DMS114 treated with DMSO at 0.1 percent for 48 hours (cell line): ENCODE measurements around the gene GCH1.
"Not testable (repeated sequence)": the region's sequence is repeated elsewhere in the genome, so short reads cannot be mapped to it uniquely, and the experiment has no call there.

ENCODE experiments used
- DNase-seq: peaks from one replicate; lab custom pipeline; 2025; ENCODE audit not compliant: unreplicated experiment; lab: John Stamatoyannopoulos, UW

Gene GCH1

GRCh38 chr14:54803926-54804537 lies 98.6 kb downstream of the GCH1 start:
- DNase-seq = no peak

GRCh38 chr14:54803396-54803795 lies 99.2 kb downstream of the GCH1 start:
- no peak for DNase-seq

GRCh38 chr14:54801482-54801881 lies 101.1 kb downstream of the GCH1 start:
- not testable (repeated sequence) for DNase-seq

- no peak for DNase-seq
Observed at GRCh38 chr14:54798465-54799124, 104.0 kb downstream of the GCH1 start.

GRCh38 chr14:54797986-54798385 lies 104.6 kb downstream of the GCH1 start:
- DNase-seq = no peak

- no peak for DNase-seq
Observed at GRCh38 chr14:54797556-54797955, 105.1 kb downstream of the GCH1 start.

GRCh38 chr14:54796961-54797360 lies 105.7 kb downstream of the GCH1 start:
- DNase-seq = no peak

GRCh38 chr14:54794796-54795195 lies 107.8 kb downstream of the GCH1 start:
- DNase-seq = no peak

GRCh38 chr14:54794159-54794558 lies 108.5 kb downstream of the GCH1 start:
- no peak for DNase-seq

GRCh38 chr14:54792288-54792687 lies 110.3 kb downstream of the GCH1 start:
- no peak for DNase-seq
